ENCODE results near the gene LGALS8. TPM values are rescaled to one million over a fixed set of nuclear protein-coding genes. Genes with fewer than 3 reads are reported as not detected.

Gene LGALS8
- total RNA-seq, 2 donors from 2014 or later, result 11.4 to 15.0 TPM

DNA sequence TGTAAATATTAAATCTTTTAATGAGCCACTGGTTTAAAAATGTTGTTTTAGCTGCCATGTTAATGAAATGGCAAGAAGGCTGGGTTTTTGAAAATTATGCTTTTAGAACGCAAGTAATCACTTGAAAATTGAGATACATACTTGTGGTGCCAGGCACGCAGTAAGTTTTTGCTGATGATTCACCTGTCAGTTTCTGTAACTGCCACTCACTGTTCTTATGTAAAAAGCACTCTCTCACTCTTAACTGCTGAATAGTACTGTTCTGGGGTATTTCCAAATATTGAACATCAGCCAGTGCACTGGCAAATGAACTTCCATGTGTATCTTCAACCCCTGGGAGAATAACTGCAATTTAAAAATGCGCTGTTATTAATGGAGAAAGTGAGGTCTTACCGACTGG, 17.9 kb downstream of the LGALS8 start:
- no peaks in the 10 kb centered on the region for H3K4me1 ChIP-seq (ENCODE audit: control insufficient read depth, insufficient read depth, low read length)
- no peak for DNase-seq
- Mint-ChIP-seq H3K9me3 (no peaks in the 10 kb centered on the region), H3K27me3 (ENCODE audit: insufficient read depth) (no peaks in the 10 kb centered on the region), H3K4me1 (peaks cover 3% of the 10 kb centered on the region), H3K27ac (no peak overlapping the region), H3K4me3 (no peak overlapping the region), H3K36me3 (ENCODE audit: low read depth) (peaks cover 31% of the 10 kb centered on the region)
- peaks cover 16% of the 10 kb centered on the region for H3K36me3 ChIP-seq (ENCODE audit: control insufficient read depth, insufficient read depth, low read length)
- no peak overlapping the region for H3K27ac ChIP-seq (ENCODE audit: low read depth, low read length)
- no peaks in the 10 kb centered on the region for H3K9me3 ChIP-seq (ENCODE audit: control insufficient read depth, low read length)
- WGBS, 2 experiments (ENCODE audit: insufficient coverage in 1 of 2, insufficient read length in 1 of 2), result 96 to 100% methylated on average over 4 of the region's 4 CpGs
- no peaks in the 10 kb centered on the region for H3K27me3 ChIP-seq (ENCODE audit: control insufficient read depth, insufficient read depth, low read length, poor library complexity, severe bottlenecking)
- H3K9ac ChIP-seq (ENCODE audit: extremely low read depth, low read length, poor library complexity, severe bottlenecking), result no peak overlapping the region
- TF ChIP-seq, protein P1, sequence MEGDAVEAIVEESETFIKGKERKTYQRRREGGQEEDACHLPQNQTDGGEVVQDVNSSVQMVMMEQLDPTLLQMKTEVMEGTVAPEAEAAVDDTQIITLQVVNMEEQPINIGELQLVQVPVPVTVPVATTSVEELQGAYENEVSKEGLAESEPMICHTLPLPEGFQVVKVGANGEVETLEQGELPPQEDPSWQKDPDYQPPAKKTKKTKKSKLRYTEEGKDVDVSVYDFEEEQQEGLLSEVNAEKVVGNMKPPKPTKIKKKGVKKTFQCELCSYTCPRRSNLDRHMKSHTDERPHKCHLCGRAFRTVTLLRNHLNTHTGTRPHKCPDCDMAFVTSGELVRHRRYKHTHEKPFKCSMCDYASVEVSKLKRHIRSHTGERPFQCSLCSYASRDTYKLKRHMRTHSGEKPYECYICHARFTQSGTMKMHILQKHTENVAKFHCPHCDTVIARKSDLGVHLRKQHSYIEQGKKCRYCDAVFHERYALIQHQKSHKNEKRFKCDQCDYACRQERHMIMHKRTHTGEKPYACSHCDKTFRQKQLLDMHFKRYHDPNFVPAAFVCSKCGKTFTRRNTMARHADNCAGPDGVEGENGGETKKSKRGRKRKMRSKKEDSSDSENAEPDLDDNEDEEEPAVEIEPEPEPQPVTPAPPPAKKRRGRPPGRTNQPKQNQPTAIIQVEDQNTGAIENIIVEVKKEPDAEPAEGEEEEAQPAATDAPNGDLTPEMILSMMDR (conservative IDR thresholded peaks at IDR 0.05), result no peak
- no peak overlapping the region for H3K4me3 ChIP-seq (ENCODE audit: low read length)

GRCh38 chr1:236543065-236543669, 19.4 kb downstream of the LGALS8 start:
- no peaks in the 10 kb centered on the region for H3K27me3 ChIP-seq (ENCODE audit: control insufficient read depth, insufficient read depth, low read length, poor library complexity, severe bottlenecking)
- H3K9ac ChIP-seq (ENCODE audit: extremely low read depth, low read length, poor library complexity, severe bottlenecking), result no peak overlapping the region
- Mint-ChIP-seq H3K4me3 (no peak overlapping the region), H3K4me1 (peaks cover 3% of the 10 kb centered on the region), H3K9me3 (no peaks in the 10 kb centered on the region), H3K27ac (peak overlapping the region; percentile 27), H3K36me3 (ENCODE audit: low read depth) (peaks cover 38% of the 10 kb centered on the region), H3K27me3 (ENCODE audit: insufficient read depth) (no peaks in the 10 kb centered on the region)
- H3K27ac ChIP-seq (ENCODE audit: low read depth, low read length), result no peak overlapping the region
- no peaks in the 10 kb centered on the region for H3K4me1 ChIP-seq (ENCODE audit: control insufficient read depth, insufficient read depth, low read length)
- no peak overlapping the region for H3K4me3 ChIP-seq (ENCODE audit: low read length)
- no peaks in the 10 kb centered on the region for H3K9me3 ChIP-seq (ENCODE audit: control insufficient read depth, low read length)
- WGBS, 2 experiments (ENCODE audit: insufficient coverage in 1 of 2, insufficient read length in 1 of 2), result 81 to 83% methylated on average over 16 of the region's 16 CpGs
- H3K36me3 ChIP-seq (ENCODE audit: control insufficient read depth, insufficient read depth, low read length), result peaks cover 22% of the 10 kb centered on the region
- TF ChIP-seq, protein P1 (conservative IDR thresholded peaks at IDR 0.05), result peak; percentile 69
- peak; percentile 78 for DNase-seq

DNA sequence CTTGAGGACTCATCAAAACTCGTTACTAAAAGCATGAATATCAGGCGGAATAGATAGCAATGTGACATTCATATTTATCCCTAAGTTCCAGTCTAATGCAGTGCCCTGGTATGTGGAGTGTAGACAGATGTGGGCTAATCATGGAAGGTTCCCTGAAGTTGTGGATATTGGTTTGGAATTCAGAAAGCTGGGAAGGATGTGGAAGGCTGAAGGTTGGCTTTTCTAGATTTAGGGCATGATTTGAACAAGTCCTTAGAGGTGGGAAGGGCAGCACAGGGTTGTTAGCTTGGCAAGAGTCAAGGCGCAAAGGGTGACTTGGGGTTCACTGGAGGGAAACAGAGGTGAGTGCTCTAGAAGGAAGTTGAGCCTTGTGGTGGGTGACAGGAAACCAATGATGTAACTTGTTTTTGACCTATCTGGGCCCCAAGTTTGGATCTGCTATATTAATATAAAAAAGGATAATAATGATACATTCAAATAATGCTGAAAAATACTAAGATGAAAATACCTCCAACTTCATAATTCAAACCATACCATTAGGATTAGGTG, 21.9 kb downstream of the LGALS8 start:
- H3K36me3 ChIP-seq (ENCODE audit: control insufficient read depth, insufficient read depth, low read length), result peaks cover 47% of the 10 kb centered on the region
- H3K4me1 ChIP-seq (ENCODE audit: control insufficient read depth, insufficient read depth, low read length), result no peaks in the 10 kb centered on the region
- TF ChIP-seq, protein P1 (conservative IDR thresholded peaks at IDR 0.05), result no peak
- no peaks in the 10 kb centered on the region for H3K27me3 Mint-ChIP-seq (ENCODE audit: insufficient read depth)
- no peak for DNase-seq
- H3K4me3 ChIP-seq (ENCODE audit: low read length), result no peak overlapping the region
- H3K27ac Mint-ChIP-seq, result peak overlapping the region; percentile 36
- H3K36me3 Mint-ChIP-seq (ENCODE audit: low read depth), result peaks cover 56% of the 10 kb centered on the region
- no peaks in the 10 kb centered on the region for H3K9me3 Mint-ChIP-seq
- WGBS, 2 experiments (ENCODE audit: insufficient coverage in 1 of 2, insufficient read length in 1 of 2), result 80 to 81% methylated on average over 3 of the region's 3 CpGs
- H3K27ac ChIP-seq (ENCODE audit: low read depth, low read length), result no peak overlapping the region
- no peaks in the 10 kb centered on the region for H3K9me3 ChIP-seq (ENCODE audit: control insufficient read depth, low read length)
- no peaks in the 10 kb centered on the region for H3K4me1 Mint-ChIP-seq
- no peak overlapping the region for H3K9ac ChIP-seq (ENCODE audit: extremely low read depth, low read length, poor library complexity, severe bottlenecking)
- no peak overlapping the region for H3K4me3 Mint-ChIP-seq
- H3K27me3 ChIP-seq (ENCODE audit: control insufficient read depth, insufficient read depth, low read length, poor library complexity, severe bottlenecking), result no peaks in the 10 kb centered on the region
